Ovary (tissue), 3 donors: ENCODE data around the gene GMPR.

Experiments
- EP300 ChIP-seq: sonication (generic); formaldehyde crosslinking; IDR thresholded peaks from one replicate; pipeline ENCODE4 v1.6.1; 2017; ENCODE audit warnings: antibody characterized with exemption
- POLR2A ChIP-seq: fragments of 450-650 bp; IDR thresholded peaks from one replicate; pipeline ENCODE4 v1.6.1; 2017; ENCODE audit warnings: antibody characterized with exemption, mild to moderate bottlenecking, moderate library complexity
- TF ChIP-seq, protein P1 (sequence below), 3 donors: fragments of 450-650 bp in 2 of 3; fragments of 200-600 bp in 1 of 3; IDR thresholded peaks; one replicate each; pipeline versions ENCODE4 v1.5.1 to v1.8.0; 2016 to 2022; ENCODE audit warnings: antibody characterized with exemption in 3 of 3, mild to moderate bottlenecking in 1 of 3
- donor health status: DM: no; HTN: no; CAD: no.

DNA sequence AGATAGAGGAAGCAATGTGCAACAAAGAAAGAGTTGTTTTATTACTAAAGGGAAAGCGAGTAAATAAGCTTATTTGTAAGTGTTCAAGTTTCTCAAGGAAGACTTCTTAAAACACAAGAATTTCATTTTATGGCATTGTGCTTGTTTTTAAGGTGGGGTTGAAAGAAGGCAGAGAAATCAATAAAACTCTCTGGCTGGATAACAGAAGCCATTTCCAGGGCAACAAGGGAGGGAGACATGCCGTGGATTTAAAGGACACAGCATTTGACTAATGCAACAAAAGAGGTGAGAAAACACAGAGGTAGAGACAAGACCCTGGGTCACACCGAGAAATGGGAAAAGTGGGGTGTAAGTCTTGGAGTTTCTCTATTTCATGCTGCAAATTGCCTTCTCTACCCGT is 28.8 kb upstream of the GMPR start:
- TF ChIP-seq POLR2A (no peak), EP300 (no peak)
- TF ChIP-seq, protein P1, sequence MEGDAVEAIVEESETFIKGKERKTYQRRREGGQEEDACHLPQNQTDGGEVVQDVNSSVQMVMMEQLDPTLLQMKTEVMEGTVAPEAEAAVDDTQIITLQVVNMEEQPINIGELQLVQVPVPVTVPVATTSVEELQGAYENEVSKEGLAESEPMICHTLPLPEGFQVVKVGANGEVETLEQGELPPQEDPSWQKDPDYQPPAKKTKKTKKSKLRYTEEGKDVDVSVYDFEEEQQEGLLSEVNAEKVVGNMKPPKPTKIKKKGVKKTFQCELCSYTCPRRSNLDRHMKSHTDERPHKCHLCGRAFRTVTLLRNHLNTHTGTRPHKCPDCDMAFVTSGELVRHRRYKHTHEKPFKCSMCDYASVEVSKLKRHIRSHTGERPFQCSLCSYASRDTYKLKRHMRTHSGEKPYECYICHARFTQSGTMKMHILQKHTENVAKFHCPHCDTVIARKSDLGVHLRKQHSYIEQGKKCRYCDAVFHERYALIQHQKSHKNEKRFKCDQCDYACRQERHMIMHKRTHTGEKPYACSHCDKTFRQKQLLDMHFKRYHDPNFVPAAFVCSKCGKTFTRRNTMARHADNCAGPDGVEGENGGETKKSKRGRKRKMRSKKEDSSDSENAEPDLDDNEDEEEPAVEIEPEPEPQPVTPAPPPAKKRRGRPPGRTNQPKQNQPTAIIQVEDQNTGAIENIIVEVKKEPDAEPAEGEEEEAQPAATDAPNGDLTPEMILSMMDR (IDR thresholded peaks at IDR 0.05) = no peak
